ENCODE results near the gene MROH2A.

DNA sequence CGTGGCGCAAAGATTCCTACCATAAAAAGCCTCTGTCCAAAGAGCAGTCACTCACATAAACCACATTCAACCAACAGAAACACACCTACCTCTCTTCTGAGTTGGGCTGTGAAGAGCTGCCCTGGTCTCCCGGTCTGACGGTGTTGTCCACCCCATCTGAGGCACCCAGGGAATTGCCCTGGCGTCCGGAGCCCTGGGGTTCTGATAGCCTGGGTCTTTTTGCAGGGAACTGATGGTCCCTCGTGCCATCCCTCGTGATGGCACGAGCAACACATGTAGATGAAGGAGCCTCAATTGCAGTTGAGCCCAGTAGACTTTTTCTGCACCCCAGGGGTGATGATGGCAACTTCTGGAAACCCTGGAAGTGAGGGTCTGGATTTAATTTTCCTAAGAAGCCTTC, 62.4 kb downstream of the MROH2A start:
- TF ChIP-seq, protein P1, sequence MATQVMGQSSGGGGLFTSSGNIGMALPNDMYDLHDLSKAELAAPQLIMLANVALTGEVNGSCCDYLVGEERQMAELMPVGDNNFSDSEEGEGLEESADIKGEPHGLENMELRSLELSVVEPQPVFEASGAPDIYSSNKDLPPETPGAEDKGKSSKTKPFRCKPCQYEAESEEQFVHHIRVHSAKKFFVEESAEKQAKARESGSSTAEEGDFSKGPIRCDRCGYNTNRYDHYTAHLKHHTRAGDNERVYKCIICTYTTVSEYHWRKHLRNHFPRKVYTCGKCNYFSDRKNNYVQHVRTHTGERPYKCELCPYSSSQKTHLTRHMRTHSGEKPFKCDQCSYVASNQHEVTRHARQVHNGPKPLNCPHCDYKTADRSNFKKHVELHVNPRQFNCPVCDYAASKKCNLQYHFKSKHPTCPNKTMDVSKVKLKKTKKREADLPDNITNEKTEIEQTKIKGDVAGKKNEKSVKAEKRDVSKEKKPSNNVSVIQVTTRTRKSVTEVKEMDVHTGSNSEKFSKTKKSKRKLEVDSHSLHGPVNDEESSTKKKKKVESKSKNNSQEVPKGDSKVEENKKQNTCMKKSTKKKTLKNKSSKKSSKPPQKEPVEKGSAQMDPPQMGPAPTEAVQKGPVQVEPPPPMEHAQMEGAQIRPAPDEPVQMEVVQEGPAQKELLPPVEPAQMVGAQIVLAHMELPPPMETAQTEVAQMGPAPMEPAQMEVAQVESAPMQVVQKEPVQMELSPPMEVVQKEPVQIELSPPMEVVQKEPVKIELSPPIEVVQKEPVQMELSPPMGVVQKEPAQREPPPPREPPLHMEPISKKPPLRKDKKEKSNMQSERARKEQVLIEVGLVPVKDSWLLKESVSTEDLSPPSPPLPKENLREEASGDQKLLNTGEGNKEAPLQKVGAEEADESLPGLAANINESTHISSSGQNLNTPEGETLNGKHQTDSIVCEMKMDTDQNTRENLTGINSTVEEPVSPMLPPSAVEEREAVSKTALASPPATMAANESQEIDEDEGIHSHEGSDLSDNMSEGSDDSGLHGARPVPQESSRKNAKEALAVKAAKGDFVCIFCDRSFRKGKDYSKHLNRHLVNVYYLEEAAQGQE (IDR thresholded peaks at IDR 0.05; ENCODE audit: insufficient read depth in 1 of 2, low read depth in 2 of 2, low read length in 2 of 2): no peak
- TF ChIP-seq POLR2AphosphoS5 (IDR thresholded peaks at IDR 0.05; ENCODE audit: low read depth, low read length) (no peak), SIN3A (IDR thresholded peaks at IDR 0.05; ENCODE audit: borderline replicate concordance, insufficient read depth, low read length) (no peak), TAF1 (IDR thresholded peaks at IDR 0.05; ENCODE audit: borderline replicate concordance, insufficient read depth, low read length) (no peak), FOXP2 (optimal IDR thresholded peaks at IDR 0.05; ENCODE audit: borderline replicate concordance, extremely low read depth, extremely low read length, insufficient read depth) (no peak)
